ENCODE results near the gene OR6C65.

DNA sequence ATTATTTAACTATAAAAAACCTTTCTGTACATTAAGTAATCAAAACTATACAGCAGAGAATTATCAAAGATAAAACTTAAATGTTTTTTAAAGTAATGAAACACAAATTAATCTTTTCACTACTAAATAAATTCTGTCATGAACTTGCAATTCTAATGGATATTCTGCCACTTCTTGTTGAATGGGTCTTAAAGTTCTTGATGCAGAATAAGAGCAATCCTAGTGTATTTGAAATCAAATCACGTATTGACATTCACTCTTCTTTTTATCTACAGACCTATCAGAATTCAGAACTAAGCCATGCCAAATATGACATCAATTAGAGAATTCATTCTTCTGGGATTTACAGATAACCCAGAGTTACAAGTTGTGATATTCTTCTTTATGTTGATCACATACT, at the start of gene OR6C65:
- TF ChIP-seq, protein P1, sequence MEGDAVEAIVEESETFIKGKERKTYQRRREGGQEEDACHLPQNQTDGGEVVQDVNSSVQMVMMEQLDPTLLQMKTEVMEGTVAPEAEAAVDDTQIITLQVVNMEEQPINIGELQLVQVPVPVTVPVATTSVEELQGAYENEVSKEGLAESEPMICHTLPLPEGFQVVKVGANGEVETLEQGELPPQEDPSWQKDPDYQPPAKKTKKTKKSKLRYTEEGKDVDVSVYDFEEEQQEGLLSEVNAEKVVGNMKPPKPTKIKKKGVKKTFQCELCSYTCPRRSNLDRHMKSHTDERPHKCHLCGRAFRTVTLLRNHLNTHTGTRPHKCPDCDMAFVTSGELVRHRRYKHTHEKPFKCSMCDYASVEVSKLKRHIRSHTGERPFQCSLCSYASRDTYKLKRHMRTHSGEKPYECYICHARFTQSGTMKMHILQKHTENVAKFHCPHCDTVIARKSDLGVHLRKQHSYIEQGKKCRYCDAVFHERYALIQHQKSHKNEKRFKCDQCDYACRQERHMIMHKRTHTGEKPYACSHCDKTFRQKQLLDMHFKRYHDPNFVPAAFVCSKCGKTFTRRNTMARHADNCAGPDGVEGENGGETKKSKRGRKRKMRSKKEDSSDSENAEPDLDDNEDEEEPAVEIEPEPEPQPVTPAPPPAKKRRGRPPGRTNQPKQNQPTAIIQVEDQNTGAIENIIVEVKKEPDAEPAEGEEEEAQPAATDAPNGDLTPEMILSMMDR (optimal IDR thresholded peaks at IDR 0.05 in 1 of 3, IDR thresholded peaks at IDR 0.05 in 1 of 3, conservative IDR thresholded peaks at IDR 0.05 in 1 of 3; ENCODE audit: extremely low read depth in 1 of 3, insufficient read depth in 2 of 3, low read length in 3 of 3): no peak
- no peak for TF ChIP-seq EZH2 (IDR thresholded peaks at IDR 0.05; ENCODE audit: low read length)
